Measurements from ENCODE around the gene CES2.

DNA sequence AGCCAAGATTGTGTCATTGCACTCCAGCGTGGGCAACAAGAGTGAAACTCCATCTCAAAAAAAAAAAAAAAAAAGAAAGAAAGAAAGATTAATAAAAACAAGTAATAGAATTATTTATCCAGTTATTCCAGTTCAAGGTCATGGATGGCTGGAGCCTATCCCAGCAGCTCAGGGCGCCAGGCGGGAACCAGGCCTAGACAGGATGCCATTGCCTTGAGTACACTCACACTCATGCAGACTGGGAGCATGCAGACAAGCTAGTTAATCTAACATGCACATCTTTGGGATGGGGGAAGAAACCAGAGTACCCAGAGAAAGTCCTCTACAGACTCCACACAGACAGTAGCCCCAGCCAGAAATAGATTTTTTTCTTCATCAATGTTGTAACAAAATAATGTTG is 37.1 kb upstream of the CES2 start:
- TF ChIP-seq, protein P1, sequence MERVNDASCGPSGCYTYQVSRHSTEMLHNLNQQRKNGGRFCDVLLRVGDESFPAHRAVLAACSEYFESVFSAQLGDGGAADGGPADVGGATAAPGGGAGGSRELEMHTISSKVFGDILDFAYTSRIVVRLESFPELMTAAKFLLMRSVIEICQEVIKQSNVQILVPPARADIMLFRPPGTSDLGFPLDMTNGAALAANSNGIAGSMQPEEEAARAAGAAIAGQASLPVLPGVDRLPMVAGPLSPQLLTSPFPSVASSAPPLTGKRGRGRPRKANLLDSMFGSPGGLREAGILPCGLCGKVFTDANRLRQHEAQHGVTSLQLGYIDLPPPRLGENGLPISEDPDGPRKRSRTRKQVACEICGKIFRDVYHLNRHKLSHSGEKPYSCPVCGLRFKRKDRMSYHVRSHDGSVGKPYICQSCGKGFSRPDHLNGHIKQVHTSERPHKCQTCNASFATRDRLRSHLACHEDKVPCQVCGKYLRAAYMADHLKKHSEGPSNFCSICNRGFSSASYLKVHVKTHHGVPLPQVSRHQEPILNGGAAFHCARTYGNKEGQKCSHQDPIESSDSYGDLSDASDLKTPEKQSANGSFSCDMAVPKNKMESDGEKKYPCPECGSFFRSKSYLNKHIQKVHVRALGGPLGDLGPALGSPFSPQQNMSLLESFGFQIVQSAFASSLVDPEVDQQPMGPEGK (CRISPR knock-in tag; IDR thresholded peaks at IDR 0.05; ENCODE audit: borderline replicate concordance): no peak
- TF ChIP-seq, protein P2, sequence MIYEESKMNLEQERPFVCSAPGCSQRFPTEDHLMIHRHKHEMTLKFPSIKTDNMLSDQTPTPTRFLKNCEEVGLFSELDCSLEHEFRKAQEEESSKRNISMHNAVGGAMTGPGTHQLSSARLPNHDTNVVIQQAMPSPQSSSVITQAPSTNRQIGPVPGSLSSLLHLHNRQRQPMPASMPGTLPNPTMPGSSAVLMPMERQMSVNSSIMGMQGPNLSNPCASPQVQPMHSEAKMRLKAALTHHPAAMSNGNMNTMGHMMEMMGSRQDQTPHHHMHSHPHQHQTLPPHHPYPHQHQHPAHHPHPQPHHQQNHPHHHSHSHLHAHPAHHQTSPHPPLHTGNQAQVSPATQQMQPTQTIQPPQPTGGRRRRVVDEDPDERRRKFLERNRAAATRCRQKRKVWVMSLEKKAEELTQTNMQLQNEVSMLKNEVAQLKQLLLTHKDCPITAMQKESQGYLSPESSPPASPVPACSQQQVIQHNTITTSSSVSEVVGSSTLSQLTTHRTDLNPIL (CRISPR knock-in tag; IDR thresholded peaks at IDR 0.05; ENCODE audit: low read depth): no peak
- no peak for TF ChIP-seq ZFP3 (CRISPR knock-in tag; IDR thresholded peaks at IDR 0.05)

All from SK-N-SH treated with all-trans-retinoic acid at 6 μM for 48 hours (cell line).